H9 (cell line): Measurements from ENCODE around the gene CCR7. TPM values are rescaled to one million over a fixed set of nuclear protein-coding genes. Genes with fewer than 3 reads are reported as not detected.

ENCODE experiments used
- DNase-seq: peaks from one replicate; pipeline ENCODE4 v3.0.0-alpha.2; 2017
- H2AFZ ChIP-seq: one replicate; pipeline ENCODE4 v1.6.1; 2013; ENCODE audit warnings: mild to moderate bottlenecking, low read length, control low read depth, moderate library complexity
- H2AK5ac ChIP-seq: 2 replicates; pipeline ENCODE4 v1.6.1; 2013; ENCODE audit warnings: low read length, control low read depth, mixed read lengths; ENCODE audit not compliant: insufficient read length
- H2BK120ac ChIP-seq: one replicate; pipeline ENCODE4 v1.6.1; 2013; ENCODE audit warnings: low read depth, mild to moderate bottlenecking, low read length, control low read depth, inconsistent platforms; ENCODE audit not compliant: poor library complexity, severe bottlenecking
- H2BK12ac ChIP-seq: 2 replicates; pipeline ENCODE4 v1.6.1; 2013; ENCODE audit warnings: low read length, control low read depth, mixed read lengths, low read depth; ENCODE audit not compliant: insufficient read length
- H2BK15ac ChIP-seq: 2 replicates; pipeline ENCODE4 v1.6.1; 2013; ENCODE audit warnings: low read depth, low read length, control low read depth
- H2BK20ac ChIP-seq: one replicate; pipeline ENCODE4 v1.6.1; 2013; ENCODE audit warnings: low read depth, mild to moderate bottlenecking, low read length, control low read depth, inconsistent platforms; ENCODE audit not compliant: poor library complexity, severe bottlenecking
- H2BK5ac ChIP-seq: 2 replicates; pipeline ENCODE4 v1.6.1; 2013; ENCODE audit warnings: low read length, control low read depth, mixed read lengths; ENCODE audit not compliant: insufficient read length
- H3K14ac ChIP-seq: 2 replicates; pipeline ENCODE4 v1.6.1; 2013; ENCODE audit warnings: low read length, control low read depth; ENCODE audit not compliant: insufficient read depth
- H3K18ac ChIP-seq: 2 replicates; pipeline ENCODE4 v1.6.1; 2013; ENCODE audit warnings: low read depth, mild to moderate bottlenecking, mixed read lengths, low read length, control low read depth; ENCODE audit not compliant: insufficient read length
- H3K23ac ChIP-seq: 2 replicates; pipeline ENCODE4 v1.6.1; 2013; ENCODE audit warnings: low read length, control low read depth, mixed read lengths, low read depth; ENCODE audit not compliant: insufficient read length
- H3K23me2 ChIP-seq: 2 replicates; pipeline ENCODE4 v1.6.1; 2013; ENCODE audit warnings: low read depth, mild to moderate bottlenecking, mixed read lengths, low read length, control low read depth; ENCODE audit not compliant: insufficient read length, poor library complexity, severe bottlenecking
- H3K27ac ChIP-seq: 2 replicates; pipeline ENCODE4 v1.5.1; 2013; ENCODE audit warnings: low read length, control low read depth, mixed read lengths, low read depth; ENCODE audit not compliant: insufficient read length
- H3K27me3 ChIP-seq: 2 replicates; pipeline ENCODE4 v1.6.1; 2013; ENCODE audit warnings: low read length, control low read depth, inconsistent platforms; ENCODE audit not compliant: insufficient read depth
- H3K4ac ChIP-seq: 2 replicates; pipeline ENCODE4 v1.6.1; 2013; ENCODE audit warnings: low read depth, mild to moderate bottlenecking, control low read depth, inconsistent platforms, low read length, moderate library complexity
- H3K4me1 ChIP-seq: 2 replicates; pipeline ENCODE4 v1.6.1; 2013; ENCODE audit warnings: low read length, control low read depth, inconsistent platforms; ENCODE audit not compliant: insufficient read depth
- H3K4me2 ChIP-seq: 2 replicates; pipeline ENCODE4 v1.6.1; 2013; ENCODE audit warnings: low read length, control low read depth, mixed read lengths; ENCODE audit not compliant: insufficient read length, insufficient read depth
- H3K56ac ChIP-seq: 2 replicates; pipeline ENCODE4 v1.6.1; 2013; ENCODE audit warnings: low read depth, mild to moderate bottlenecking, mixed read lengths, low read length, control low read depth; ENCODE audit not compliant: insufficient read length
- H3K79me1 ChIP-seq: 2 replicates; pipeline ENCODE4 v1.6.1; 2013; ENCODE audit warnings: low read depth, mild to moderate bottlenecking, moderate library complexity, low read length, control low read depth, inconsistent platforms; ENCODE audit not compliant: insufficient read depth, poor library complexity, severe bottlenecking
- H3K79me2 ChIP-seq: 2 replicates; pipeline ENCODE4 v1.6.1; 2013; ENCODE audit warnings: low read length, control low read depth, inconsistent platforms; ENCODE audit not compliant: insufficient read depth
- H3K9ac ChIP-seq: 2 replicates; pipeline ENCODE4 v1.6.1; 2013; ENCODE audit warnings: low read length, control low read depth, mixed read lengths; ENCODE audit not compliant: insufficient read length; ENCODE audit errors: extremely low read depth
- H3K9me3 ChIP-seq: one replicate; pipeline ENCODE4 v1.6.1; 2013; ENCODE audit warnings: low read depth, low read length, inconsistent platforms; ENCODE audit not compliant: control insufficient read depth
- H3T11ph ChIP-seq: one replicate; pipeline ENCODE4 v1.6.1; 2013; ENCODE audit warnings: mild to moderate bottlenecking, low read length, control low read depth, inconsistent platforms
- H4K20me1 ChIP-seq: one replicate; pipeline ENCODE4 v1.6.1; 2013; ENCODE audit not compliant: control insufficient read depth, insufficient read length, insufficient read depth
- H4K5ac ChIP-seq: 2 replicates; pipeline ENCODE4 v1.6.1; 2013; ENCODE audit warnings: low read depth, mild to moderate bottlenecking, mixed read lengths, low read length, control low read depth; ENCODE audit not compliant: insufficient read length
- H4K8ac ChIP-seq: replicated peaks from 2 replicates; pipeline ENCODE4 v1.6.1; 2013; ENCODE audit warnings: low read length, control low read depth, mixed read lengths, low read depth; ENCODE audit not compliant: insufficient read length
- H4K91ac ChIP-seq: 2 replicates; pipeline ENCODE4 v1.6.1; 2013; ENCODE audit warnings: low read depth, mild to moderate bottlenecking, moderate library complexity, mixed read lengths, low read length, control low read depth; ENCODE audit not compliant: insufficient read length
- H3K27ac Mint-ChIP-seq, 3 experiments: 2 replicates in 2 of 3; 3 replicates in 1 of 3; pipeline ENCODE4 v1.8.0; 2020 to 2021; ENCODE audit warnings: mixed read lengths in 3 of 3, mild to moderate bottlenecking in 1 of 3, moderate library complexity in 1 of 3
- H3K27me3 Mint-ChIP-seq: 2 replicates; pipeline ENCODE4 v1.8.0; 2021; ENCODE audit warnings: low read depth, mild to moderate bottlenecking, moderate library complexity, mixed read lengths
- H3K36me3 Mint-ChIP-seq, 3 experiments: 2 replicates in 2 of 3; 3 replicates in 1 of 3; pipeline ENCODE4 v1.8.0; 2020 to 2021; ENCODE audit warnings: low read depth in 3 of 3, mixed read lengths in 3 of 3; ENCODE audit not compliant: insufficient read depth in 1 of 3
- H3K4me1 Mint-ChIP-seq, 2 experiments: 2 replicates each; pipeline ENCODE4 v1.8.0; 2020; ENCODE audit warnings: mixed read lengths in 2 of 2
- H3K4me3 Mint-ChIP-seq, 2 experiments: 2 replicates in 1 of 2; 3 replicates in 1 of 2; pipeline ENCODE4 v1.8.0; 2020 to 2021; ENCODE audit warnings: mild to moderate bottlenecking in 2 of 2, mixed read lengths in 2 of 2, moderate library complexity in 1 of 2
- H3K9me3 Mint-ChIP-seq, 2 experiments: 2 replicates in 1 of 2; 3 replicates in 1 of 2; pipeline ENCODE4 v1.8.0; 2020; ENCODE audit warnings: mild to moderate bottlenecking in 2 of 2, mixed read lengths in 2 of 2, moderate library complexity in 1 of 2
- WGBS: extraction: QIAGEN DNeasy Blood & Tissue Kit; methylation state at CpG from one replicate; pipeline ENCODE4 v1.1.7; 2013; ENCODE audit warnings: missing lambda C conversion rate, low lambda C conversion rate, mixed read lengths; ENCODE audit not compliant: insufficient read length; ENCODE audit errors: extremely low coverage; 5-methylcytosine and 5-hydroxymethylcytosine counted together
- total RNA-seq: library from RNA; stranded (reverse); gene quantifications from 2 replicates; pipeline ENCODE4 v1.2.1, GENCODE V29; 2021
- TF ChIP-seq, protein P1 (sequence below): fragments of 200-600 bp; sonication (generic); conservative IDR thresholded peaks from 3 replicates; pipeline ENCODE4 v1.8.0; 2021; ENCODE audit warnings: antibody characterized with exemption, mild to moderate bottlenecking

The CCR7 gene
- total RNA-seq, 1 experiment from 2014 or later: 0.31 TPM

DNA sequence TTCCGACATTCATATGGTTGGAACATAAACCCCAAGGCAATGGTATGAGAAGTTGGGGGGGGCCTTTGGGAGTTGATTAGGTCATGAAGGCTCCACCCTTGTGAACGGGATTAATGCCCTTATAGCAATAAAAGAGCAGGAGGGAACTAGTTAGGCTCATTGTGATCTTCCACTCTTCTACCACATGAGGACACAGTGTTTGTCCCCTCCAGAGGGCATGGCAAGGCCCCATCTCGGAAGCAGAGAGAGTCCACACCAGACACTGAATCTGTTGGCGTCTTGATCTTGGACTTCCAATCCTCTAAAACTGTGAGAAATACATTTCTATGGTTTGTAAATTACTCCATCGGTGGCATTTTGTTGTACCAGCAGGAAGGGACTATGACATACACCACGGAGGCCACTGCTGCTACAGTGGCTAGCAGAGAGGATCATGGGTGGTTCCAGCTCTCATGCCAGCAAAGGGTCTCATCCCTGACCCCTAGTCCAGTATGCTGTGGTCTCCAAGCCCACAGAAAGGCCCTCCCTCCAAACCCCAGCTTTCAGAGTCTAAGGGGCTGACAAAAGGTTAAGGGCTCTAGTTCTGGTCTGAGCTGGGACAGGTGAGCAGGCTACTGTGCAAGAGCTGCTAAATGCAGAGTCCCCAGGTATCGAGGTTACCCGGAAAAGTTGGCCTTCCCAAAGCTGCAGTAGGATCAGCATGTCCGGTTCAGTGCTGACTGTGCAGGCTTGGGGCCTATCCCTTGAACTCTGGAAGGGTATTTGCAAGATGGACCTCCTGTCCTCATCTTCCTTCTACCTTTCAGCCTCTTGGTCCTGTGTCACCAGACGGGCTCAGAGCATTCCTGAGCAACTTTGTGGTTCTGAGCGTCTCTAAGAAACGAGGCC lies 12.2 kb downstream of the CCR7 start:
- no peaks in the 10 kb centered on the region for H4K20me1 ChIP-seq
- no peak overlapping the region for H2BK20ac ChIP-seq
- no peak overlapping the region for H3K4me2 ChIP-seq
- H2BK5ac ChIP-seq: no peak overlapping the region
- H3K23ac ChIP-seq: no peak overlapping the region
- no peak overlapping the region for H3K56ac ChIP-seq
- no peak overlapping the region for H3K14ac ChIP-seq
- WGBS: no CpG with 5 or more reads among the region's 12 CpGs
- H3K27ac ChIP-seq: no peak overlapping the region
- no peak overlapping the region for H3T11ph ChIP-seq
- no peak overlapping the region for H2AK5ac ChIP-seq
- H4K8ac ChIP-seq: no peak overlapping the region
- no peaks in the 10 kb centered on the region for H3K27me3 ChIP-seq
- no peak overlapping the region for H3K9ac ChIP-seq
- no peaks in the 10 kb centered on the region; a peak in 1 of 7 replicates for H3K36me3 Mint-ChIP-seq
- H3K9me3 Mint-ChIP-seq: 0 out of 5 replicates have a peak, but pooled peaks cover 0 to 2% of the 10 kb centered on the region in 2 experiments
- no peak overlapping the region for H4K5ac ChIP-seq
- no peak overlapping the region for H2AFZ ChIP-seq
- no peaks in the 10 kb centered on the region for H3K23me2 ChIP-seq
- H2BK120ac ChIP-seq: no peak overlapping the region
- H3K79me1 ChIP-seq: no peaks in the 10 kb centered on the region
- no peak overlapping the region for H2BK15ac ChIP-seq
- no peak overlapping the region for H3K27ac Mint-ChIP-seq
- TF ChIP-seq, protein P1, sequence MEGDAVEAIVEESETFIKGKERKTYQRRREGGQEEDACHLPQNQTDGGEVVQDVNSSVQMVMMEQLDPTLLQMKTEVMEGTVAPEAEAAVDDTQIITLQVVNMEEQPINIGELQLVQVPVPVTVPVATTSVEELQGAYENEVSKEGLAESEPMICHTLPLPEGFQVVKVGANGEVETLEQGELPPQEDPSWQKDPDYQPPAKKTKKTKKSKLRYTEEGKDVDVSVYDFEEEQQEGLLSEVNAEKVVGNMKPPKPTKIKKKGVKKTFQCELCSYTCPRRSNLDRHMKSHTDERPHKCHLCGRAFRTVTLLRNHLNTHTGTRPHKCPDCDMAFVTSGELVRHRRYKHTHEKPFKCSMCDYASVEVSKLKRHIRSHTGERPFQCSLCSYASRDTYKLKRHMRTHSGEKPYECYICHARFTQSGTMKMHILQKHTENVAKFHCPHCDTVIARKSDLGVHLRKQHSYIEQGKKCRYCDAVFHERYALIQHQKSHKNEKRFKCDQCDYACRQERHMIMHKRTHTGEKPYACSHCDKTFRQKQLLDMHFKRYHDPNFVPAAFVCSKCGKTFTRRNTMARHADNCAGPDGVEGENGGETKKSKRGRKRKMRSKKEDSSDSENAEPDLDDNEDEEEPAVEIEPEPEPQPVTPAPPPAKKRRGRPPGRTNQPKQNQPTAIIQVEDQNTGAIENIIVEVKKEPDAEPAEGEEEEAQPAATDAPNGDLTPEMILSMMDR: no peak
- no peak overlapping the region for H4K91ac ChIP-seq
- H3K27me3 Mint-ChIP-seq: peaks cover 11% of the 10 kb centered on the region
- no peak overlapping the region for H3K4me3 Mint-ChIP-seq
- no peaks in the 10 kb centered on the region; the same call in 1 of the 2 replicates for H3K4me1 ChIP-seq
- H3K79me2 ChIP-seq: no peaks in the 10 kb centered on the region
- H3K18ac ChIP-seq: no peak overlapping the region
- no peaks in the 10 kb centered on the region for H3K9me3 ChIP-seq
- peaks cover 22 to 25% of the 10 kb centered on the region in 2 experiments for H3K4me1 Mint-ChIP-seq
- no peak overlapping the region for H2BK12ac ChIP-seq
- no peak overlapping the region for H3K4ac ChIP-seq
- peak; percentile 26 for DNase-seq
